ENCODE data around the gene ITPRID2.

DNA sequence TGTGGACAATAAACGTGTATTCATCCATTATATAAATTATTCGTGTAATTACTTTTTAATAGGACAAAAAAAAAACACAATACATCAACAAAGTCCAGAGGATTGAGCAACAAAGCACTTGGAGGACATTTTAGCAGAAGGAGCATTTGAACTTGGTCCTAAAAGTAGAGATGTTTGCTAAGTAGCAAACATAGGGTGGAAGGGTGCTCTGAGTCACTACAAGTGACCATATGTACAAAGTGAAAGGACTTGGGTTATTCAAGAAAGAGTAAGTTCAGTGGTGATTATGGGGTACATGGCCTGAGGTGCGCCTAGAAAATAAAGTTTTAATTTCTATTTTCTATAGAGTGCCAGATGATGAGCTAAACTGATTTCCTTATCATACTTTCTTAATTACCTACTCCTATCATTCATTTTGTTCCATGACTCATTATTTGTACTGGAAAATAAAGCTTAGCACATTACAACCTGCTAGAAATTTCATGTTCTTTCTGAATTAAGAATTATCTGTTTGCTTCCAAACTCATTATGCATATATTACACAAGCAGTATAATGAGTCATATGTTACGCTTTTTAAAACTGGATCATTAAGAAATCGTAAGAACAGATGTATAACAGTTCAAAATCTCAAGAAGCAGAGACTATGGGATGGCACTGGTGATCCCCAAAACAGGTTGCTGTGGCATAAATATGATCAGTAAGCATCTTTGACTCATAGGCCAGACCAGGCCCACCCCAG is 81.1 kb downstream of the ITPRID2 start:
- no peak for TF ChIP-seq EZH2 (IDR thresholded peaks at IDR 0.05)
- TF ChIP-seq POLR2AphosphoS5 (IDR thresholded peaks at IDR 0.05; ENCODE audit: borderline replicate concordance, low read depth, low read length): no peak
- TF ChIP-seq FOXP2 (optimal IDR thresholded peaks at IDR 0.05; ENCODE audit: control extremely low read depth, extremely low read length, insufficient read depth): no peak
